Measurements from ENCODE around the gene KDM2B.

DNA sequence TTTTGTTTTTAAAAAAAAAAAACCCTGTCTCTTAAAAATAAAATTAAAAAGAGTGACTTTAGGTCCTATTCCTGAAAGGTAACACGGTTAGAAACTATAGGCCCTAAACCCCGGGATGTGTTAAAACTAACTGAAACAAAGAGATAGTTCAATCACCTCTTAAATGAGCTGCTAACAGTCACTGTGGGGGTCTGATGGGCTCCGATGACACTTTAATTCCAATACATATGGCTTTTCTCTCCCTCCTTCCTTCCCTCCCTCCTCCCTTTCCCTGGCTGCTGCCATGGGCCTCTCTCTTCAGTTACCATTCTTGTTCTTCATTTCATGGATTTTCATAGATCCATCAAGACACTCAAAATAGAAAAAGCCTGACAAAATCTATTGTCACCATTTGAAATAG lies 104.3 kb downstream of the KDM2B start:
- TF ChIP-seq CTCF (IDR thresholded peaks at IDR 0.05; ENCODE audit: low read depth, low read length) (no peak), EZH2phosphoT487 (IDR thresholded peaks at IDR 0.05; ENCODE audit: low read depth) (no peak)

Measured in OCI-LY3 (cell line).